Endodermal cell (in vitro differentiated cells): ENCODE measurements around the gene C2CD5. TPM values are rescaled to one million over a fixed set of nuclear protein-coding genes. Genes with fewer than 3 reads are reported as not detected.

Source experiments
- DNase-seq: peaks from one replicate; pipeline ENCODE4 v3.0.0-alpha.2; 2017
- H3K27ac ChIP-seq: 2 replicates; pipeline ENCODE4 v1.5.1; 2013; ENCODE audit warnings: mild to moderate bottlenecking, low read depth, low read length, moderate library complexity
- H3K27me3 ChIP-seq: 2 replicates; pipeline ENCODE4 v1.6.1; 2013; ENCODE audit warnings: mild to moderate bottlenecking, low read length, moderate library complexity; ENCODE audit not compliant: insufficient read depth, control insufficient read depth, poor library complexity, severe bottlenecking
- H3K36me3 ChIP-seq: 2 replicates; pipeline ENCODE4 v1.7.0; 2013; ENCODE audit warnings: mild to moderate bottlenecking, low read length, moderate library complexity; ENCODE audit not compliant: control insufficient read depth, insufficient read depth
- H3K4me1 ChIP-seq: one replicate; pipeline ENCODE4 v1.7.0; 2013; ENCODE audit warnings: low read length; ENCODE audit not compliant: control insufficient read depth, insufficient read depth
- H3K4me3 ChIP-seq: 2 replicates; pipeline ENCODE4 v1.5.1; 2013; ENCODE audit warnings: mild to moderate bottlenecking, low read length, moderate library complexity
- H3K9ac ChIP-seq: 2 replicates; pipeline ENCODE4 v1.6.1; 2013; ENCODE audit warnings: mild to moderate bottlenecking, low read length, moderate library complexity; ENCODE audit not compliant: poor library complexity, severe bottlenecking; ENCODE audit errors: extremely low read depth
- H3K9me3 ChIP-seq: 2 replicates; pipeline ENCODE4 v1.6.1; 2013; ENCODE audit warnings: mild to moderate bottlenecking, low read length, moderate library complexity; ENCODE audit not compliant: control insufficient read depth
- H3K27ac Mint-ChIP-seq: 2 replicates; pipeline ENCODE4 v1.8.0; 2020; ENCODE audit warnings: mixed read lengths
- H3K27me3 Mint-ChIP-seq: 2 replicates; pipeline ENCODE4 v1.8.0; 2021; ENCODE audit warnings: mild to moderate bottlenecking, mixed read lengths; ENCODE audit not compliant: insufficient read depth
- H3K36me3 Mint-ChIP-seq: 2 replicates; pipeline ENCODE4 v1.8.0; 2020; ENCODE audit warnings: low read depth, mixed read lengths
- H3K4me1 Mint-ChIP-seq: 2 replicates; pipeline ENCODE4 v1.8.0; 2020; ENCODE audit warnings: mixed read lengths
- H3K4me3 Mint-ChIP-seq: 2 replicates; pipeline ENCODE4 v1.8.0; 2020; ENCODE audit warnings: mild to moderate bottlenecking, moderate library complexity, mixed read lengths
- H3K9me3 Mint-ChIP-seq: 2 replicates; pipeline ENCODE4 v1.8.0; 2020; ENCODE audit warnings: mild to moderate bottlenecking, mixed read lengths
- CTCF ChIP-seq: fragments of 200-600 bp; sonication (generic); conservative IDR thresholded peaks from 2 replicates; pipeline ENCODE4 v1.5.0; 2021; ENCODE audit warnings: antibody characterized with exemption, mild to moderate bottlenecking
- WGBS, 2 experiments: methylation state at CpG; one replicate each; pipeline versions ENCODE4 v1.1.5 to v1.1.7; 2013; ENCODE audit warnings: missing lambda C conversion rate in 2 of 2, mixed read lengths in 1 of 2; ENCODE audit not compliant: insufficient coverage in 1 of 2, insufficient read length in 1 of 2; 5-methylcytosine and 5-hydroxymethylcytosine counted together
- total RNA-seq, 2 donors: library from RNA; stranded (reverse); fragmentation: NEBNext Ultra II Directional in 1 of 2; extraction: Animal tissue kit (Norgen Biotek cat#: 25700) in 1 of 2; gene quantifications; 2 replicates in 1 of 2; 3 replicates in 1 of 2; pipeline ENCODE4 v1.2.1, GENCODE V29; 2021

The C2CD5 gene
- total RNA-seq, 2 donors from 2014 or later: 29.2 to 59.8 TPM

- Mint-ChIP-seq H3K4me3 (no peak overlapping the region), H3K27me3 (no peaks in the 10 kb centered on the region), H3K9me3 (no peaks in the 10 kb centered on the region), H3K4me1 (peaks cover 5% of the 10 kb centered on the region), H3K27ac (no peak overlapping the region), H3K36me3 (peaks cover 14% of the 10 kb centered on the region)
- H3K9me3 ChIP-seq: no peaks in the 10 kb centered on the region
- H3K36me3 ChIP-seq: peaks cover 12% of the 10 kb centered on the region
- WGBS, 2 experiments: 86 to 93% methylated on average over 3 to 4 of the region's 4 CpGs
- no peak overlapping the region for H3K9ac ChIP-seq
- no peak overlapping the region for H3K27ac ChIP-seq
- H3K4me3 ChIP-seq: no peak overlapping the region
- no peaks in the 10 kb centered on the region for H3K4me1 ChIP-seq
- DNase-seq: no peak
- H3K27me3 ChIP-seq: no peaks in the 10 kb centered on the region
- TF ChIP-seq CTCF: no peak
Measured at GRCh38 chr12:22500100-22500499, 44.2 kb downstream of the C2CD5 start.

- Histone ChIP-seq H3K27me3 (no peaks in the 10 kb centered on the region), H3K4me3 (no peak overlapping the region), H3K9ac (no peak overlapping the region), H3K4me1 (no peaks in the 10 kb centered on the region), H3K9me3 (no peaks in the 10 kb centered on the region), H3K36me3 (peaks cover 10% of the 10 kb centered on the region), H3K27ac (no peak overlapping the region)
- no peaks in the 10 kb centered on the region for H3K9me3 Mint-ChIP-seq
- H3K4me1 Mint-ChIP-seq: peaks cover 5% of the 10 kb centered on the region
- no peaks in the 10 kb centered on the region for H3K27me3 Mint-ChIP-seq
- no peak overlapping the region for H3K4me3 Mint-ChIP-seq
- H3K36me3 Mint-ChIP-seq: peaks cover 10% of the 10 kb centered on the region
- TF ChIP-seq CTCF: no peak
- WGBS, 2 experiments: 100% methylated on average over 2 of the region's 2 CpGs; no CpG with 5 or more reads in 1 of the 2 experiments
- no peak for DNase-seq
- H3K27ac Mint-ChIP-seq: no peak overlapping the region
Measured at GRCh38 chr12:22499445-22499844, 44.9 kb downstream of the C2CD5 start.

GRCh38 chr12:22494319-22494718 lies 50.0 kb downstream of the C2CD5 start:
- Mint-ChIP-seq H3K4me3 (no peak overlapping the region), H3K4me1 (no peaks in the 10 kb centered on the region), H3K9me3 (no peaks in the 10 kb centered on the region), H3K36me3 (peaks cover 12% of the 10 kb centered on the region), H3K27me3 (no peaks in the 10 kb centered on the region), H3K27ac (no peak overlapping the region)
- H3K9ac ChIP-seq: no peak overlapping the region
- TF ChIP-seq CTCF: no peak
- peaks cover 23% of the 10 kb centered on the region for H3K36me3 ChIP-seq
- no peaks in the 10 kb centered on the region for H3K9me3 ChIP-seq
- no peak for DNase-seq
- H3K27me3 ChIP-seq: no peaks in the 10 kb centered on the region
- H3K4me3 ChIP-seq: no peak overlapping the region
- H3K27ac ChIP-seq: no peak overlapping the region
- no peaks in the 10 kb centered on the region for H3K4me1 ChIP-seq
- 100% methylated on average over 1 of the region's 1 CpG for WGBS, 2 experiments
